K562 treated with DMSO at 1 percent for 48 hours (cell line): ENCODE data around the gene SP7. TPM values are rescaled to one million over a fixed set of nuclear protein-coding genes. Genes with fewer than 3 reads are reported as not detected.

Experiments
- total RNA-seq: library from RNA; unstranded; fragments of 300-600 nt; gene quantifications from 2 replicates; pipeline ENCODE4 v1.2.3, GENCODE V29; 2022; ENCODE audit warnings: low replicate concordance; ENCODE audit errors: extremely low read depth

Gene SP7
- not detected in 2 replicates for total RNA-seq

DNA sequence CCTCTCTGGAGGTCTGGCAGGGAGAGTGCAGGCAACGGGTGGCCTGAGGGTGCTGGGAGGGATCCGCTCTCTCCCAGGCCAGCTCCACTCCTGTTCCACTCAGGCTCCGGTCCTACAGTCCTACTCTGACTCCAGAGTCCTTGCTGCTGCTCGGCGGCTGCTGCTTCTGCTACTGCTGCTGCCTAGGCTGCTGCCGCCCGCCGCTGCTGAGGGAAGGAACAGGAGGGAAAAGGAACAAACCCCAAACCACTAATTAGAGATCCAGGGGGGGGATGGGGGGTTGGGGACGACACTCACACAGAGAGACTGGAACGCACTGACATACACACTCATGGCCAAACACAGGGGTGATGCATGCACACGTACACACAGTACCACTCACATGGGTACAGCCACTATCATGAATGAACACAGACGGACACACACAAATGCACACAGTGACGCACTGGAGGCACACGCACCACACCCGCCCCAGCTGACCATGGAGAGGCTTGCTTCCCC lies at the start of gene SP7:
SP7 (minus strand) TSS at position 174 of the 501 bp plus-strand sequence. CDS start 708 bp downstream, outside the sequence.

DNA sequence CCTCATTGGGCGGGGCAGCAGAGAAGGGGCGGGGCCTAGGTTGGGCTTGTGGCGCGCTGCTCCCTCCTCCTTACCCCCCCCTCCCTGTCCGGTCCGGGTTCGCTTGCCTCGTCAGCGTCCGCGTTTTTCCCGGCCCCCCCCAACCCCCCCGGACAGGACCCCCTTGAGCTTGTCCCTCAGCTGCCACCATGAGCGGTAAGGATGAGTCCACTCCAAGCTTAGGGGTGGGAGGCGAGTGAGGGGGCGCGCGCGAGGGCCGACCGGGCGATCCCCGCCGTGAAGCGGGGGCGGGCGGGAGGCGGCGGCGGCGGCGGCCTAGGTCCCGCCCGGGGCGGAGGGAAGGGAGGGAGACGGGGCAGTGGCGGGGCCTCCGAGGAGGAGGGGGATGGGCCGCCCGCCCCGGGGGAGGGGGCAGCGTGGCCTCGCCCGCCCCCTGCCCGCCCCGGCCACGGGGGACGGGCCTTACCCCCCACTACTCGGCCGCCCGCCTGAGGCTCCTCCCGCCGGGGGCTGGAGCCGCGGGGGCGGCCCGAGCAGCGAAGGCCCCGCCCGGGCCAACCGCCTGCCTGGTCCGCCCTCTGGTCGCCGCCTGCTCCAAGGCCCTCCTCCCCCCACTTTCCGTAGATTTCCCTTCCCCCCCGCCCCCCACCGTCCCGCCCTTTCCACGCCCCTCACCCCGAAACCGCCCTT lies 44.1 kb upstream of the SP7 start, which contains the start of gene SP1:
SP1 (plus strand) TSS at position 73 of the 690 bp plus-strand sequence; CDS start at position 189, 116 bp downstream.

DNA sequence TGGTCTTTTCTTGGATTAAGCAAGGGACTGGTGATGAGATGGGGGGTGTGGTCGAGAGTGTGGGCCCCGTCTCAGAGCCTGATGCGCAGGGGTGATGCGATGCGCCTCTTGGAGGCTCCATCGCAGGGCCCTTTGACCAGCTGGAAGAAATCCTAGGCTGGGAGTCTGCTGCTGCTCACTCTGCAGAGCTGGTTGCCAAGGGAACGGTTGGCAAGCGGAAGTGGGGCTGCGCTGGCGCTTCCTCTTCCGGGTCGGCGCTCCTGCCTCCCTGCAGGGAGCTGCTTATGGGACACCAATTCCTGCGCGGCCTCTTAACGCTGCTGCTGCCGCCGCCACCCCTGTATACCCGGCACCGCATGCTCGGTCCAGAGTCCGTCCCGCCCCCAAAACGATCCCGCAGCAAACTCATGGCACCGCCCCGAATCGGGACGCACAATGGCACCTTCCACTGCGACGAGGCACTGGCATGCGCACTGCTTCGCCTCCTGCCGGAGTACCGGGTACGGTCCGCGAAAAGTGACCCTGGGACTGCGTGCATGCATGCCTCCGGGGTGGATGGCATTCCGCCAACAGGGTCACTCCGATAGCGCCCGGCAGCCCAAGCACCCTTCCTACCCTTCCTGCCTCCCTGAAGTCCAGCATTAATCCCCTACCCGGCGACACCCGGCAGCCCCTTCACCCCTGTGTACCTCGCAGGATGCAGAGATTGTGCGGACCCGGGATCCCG lies 36.5 kb downstream of the SP7 start, which contains the start of gene MYG1:
MYG1 (plus strand) TSS at position 242 of the 727 bp plus-strand sequence; CDS start at position 285, 43 bp downstream.

DNA sequence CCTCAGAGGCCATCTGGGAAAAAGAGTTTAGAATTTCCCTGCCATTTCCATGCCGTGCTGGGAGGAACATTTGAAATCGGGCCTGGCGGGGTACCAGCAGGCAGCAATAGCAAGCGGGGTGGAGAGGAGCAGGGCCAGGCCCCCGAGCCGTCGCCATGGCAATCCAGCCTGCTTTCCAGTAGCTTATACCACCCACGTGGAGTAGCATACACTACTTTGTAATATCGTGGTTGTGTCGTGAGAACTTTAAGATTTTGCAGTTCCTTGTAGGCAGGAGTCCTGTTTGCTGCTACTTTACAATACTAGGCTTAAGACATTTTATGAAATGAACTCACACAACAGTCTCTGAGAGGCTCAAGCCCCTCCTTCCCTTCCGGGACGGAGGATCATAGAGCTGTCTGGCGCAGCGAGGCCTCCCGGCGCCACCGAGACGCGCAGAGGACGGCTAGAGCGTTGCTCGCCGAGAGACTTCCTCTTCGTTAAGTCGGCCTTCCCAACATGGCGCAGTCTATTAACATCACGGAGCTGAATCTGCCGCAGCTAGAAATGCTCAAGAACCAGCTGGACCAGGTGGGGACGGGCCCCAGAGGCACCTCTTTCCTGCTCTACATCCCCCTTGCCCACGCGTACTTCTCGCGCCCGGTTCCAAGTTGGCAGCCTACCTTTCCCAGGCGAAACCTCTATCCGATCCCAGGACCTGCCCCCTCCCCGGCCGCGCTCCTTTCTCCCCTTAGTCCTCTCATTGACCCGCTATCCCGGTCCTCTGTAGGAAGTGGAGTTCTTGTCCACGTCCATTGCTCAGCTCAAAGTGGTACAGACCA lies 40.9 kb downstream of the SP7 start, which contains the start of gene PFDN5:
PFDN5 (plus strand) TSS at position 473 of the 821 bp plus-strand sequence; CDS start at position 499, 26 bp downstream.

Other genes starting within 250 kb of the SP7 start
- gene IGFBP6, start 238.7 kb downstream of the SP7 start, total RNA-seq = not detected in 2 replicates
- not detected in 2 replicates for gene SOAT2, start 232.9 kb downstream of the SP7 start, total RNA-seq
- gene ZNF740, start 155.6 kb downstream of the SP7 start, total RNA-seq = not detected in 2 replicates
- not detected in 2 replicates for gene CSAD, start 155.4 kb downstream of the SP7 start, total RNA-seq
- gene ITGB7, start 129.1 kb downstream of the SP7 start, total RNA-seq = not detected in 2 replicates
- not detected in 2 replicates for gene RARG, start 104.1 kb downstream of the SP7 start, total RNA-seq
- gene ESPL1, start 68.1 kb downstream of the SP7 start, total RNA-seq = not detected in 2 replicates
- not detected in 2 replicates for gene PFDN5, start 40.8 kb downstream of the SP7 start, total RNA-seq
- not detected in 2 replicates for gene MYG1, start 36.7 kb downstream of the SP7 start, total RNA-seq
- gene AAAS, start 14.7 kb downstream of the SP7 start, total RNA-seq = 870 TPM in 1 of 2 replicates, not detected in the other
- gene SP1, start 43.8 kb upstream of the SP7 start, total RNA-seq = not detected in 2 replicates
- not detected in 2 replicates for gene AMHR2, start 87.5 kb upstream of the SP7 start, total RNA-seq
- gene PRR13, start 105.4 kb upstream of the SP7 start, total RNA-seq = not detected in 2 replicates
- gene PCBP2, start 115.7 kb upstream of the SP7 start, total RNA-seq = 314 and 817 TPM in 2 replicates
- not detected in 2 replicates for gene MAP3K12, start 163.1 kb upstream of the SP7 start, total RNA-seq
- not detected in 2 replicates for gene TARBP2, start 164.9 kb upstream of the SP7 start, total RNA-seq
- not detected in 2 replicates for gene NPFF, start 171.1 kb upstream of the SP7 start, total RNA-seq